Stimulated activated CD4-positive, alpha-beta T cell treated with anti-CD3 and anti-CD28 coated beads, Interleukin-4, amount 100 ng/mL, for 1 hour (primary cell): Measurements from ENCODE around the gene MTOR.
"Not testable (repeated sequence)": the region's sequence is repeated elsewhere in the genome, so short reads cannot be mapped to it uniquely, and the experiment has no call there.

ENCODE experiments used
- DNase-seq: peaks from one replicate; pipeline ENCODE4 v3.0.0-alpha.2; 2020

The MTOR gene

DNA sequence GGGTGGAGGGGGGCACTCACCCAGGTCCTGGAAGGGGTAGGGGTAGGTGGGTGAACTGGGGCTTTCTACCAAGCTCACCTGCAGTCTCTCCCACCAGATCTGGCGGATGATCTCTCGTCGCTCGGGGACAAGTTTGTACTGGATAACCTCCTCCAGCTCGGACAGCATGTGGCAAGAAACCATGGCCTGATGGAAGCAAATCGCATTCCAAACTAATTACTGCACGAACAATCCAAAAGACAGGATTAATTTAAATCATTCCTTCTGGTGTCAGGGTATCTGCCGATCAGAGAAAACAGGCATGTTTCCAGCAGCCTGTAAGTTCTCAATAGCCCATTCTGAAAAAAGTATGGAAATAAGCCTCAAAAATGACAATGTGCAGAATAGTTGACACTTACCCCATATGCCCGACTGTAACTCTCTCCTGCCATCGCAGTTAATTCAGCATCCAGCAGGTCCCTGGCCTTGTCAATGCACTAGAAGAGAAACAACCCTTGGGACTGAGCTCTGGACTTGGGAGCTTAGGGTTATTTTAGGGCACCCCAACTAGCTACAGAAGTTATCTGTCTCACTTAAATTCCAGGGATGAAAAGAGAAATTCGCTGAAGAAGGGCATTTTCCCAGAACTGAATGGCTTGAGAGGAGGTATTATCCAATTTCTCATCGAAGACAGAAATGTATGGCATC is 117.6 kb downstream of the MTOR start:
- no peak for DNase-seq

DNA sequence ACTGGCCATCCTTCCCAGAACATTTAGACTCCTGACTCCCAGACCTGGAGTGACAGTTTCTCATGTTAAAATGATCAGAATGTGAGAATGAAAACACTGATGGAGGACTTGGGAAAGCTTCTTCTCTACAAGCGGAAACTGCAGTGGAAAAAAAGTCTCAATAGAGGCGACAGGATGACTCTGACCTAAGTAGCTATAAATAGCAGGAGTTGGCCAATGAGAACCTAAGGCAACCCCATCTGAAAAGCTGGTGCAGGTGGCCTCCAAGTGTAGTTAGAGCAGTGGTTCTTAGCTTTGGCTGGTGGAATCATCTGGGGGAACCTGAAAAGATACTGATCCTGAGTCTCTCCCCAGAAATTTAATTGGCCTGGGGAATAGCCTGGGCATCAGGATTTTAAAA is 118.4 kb downstream of the MTOR start:
- DNase-seq, result no peak

DNA sequence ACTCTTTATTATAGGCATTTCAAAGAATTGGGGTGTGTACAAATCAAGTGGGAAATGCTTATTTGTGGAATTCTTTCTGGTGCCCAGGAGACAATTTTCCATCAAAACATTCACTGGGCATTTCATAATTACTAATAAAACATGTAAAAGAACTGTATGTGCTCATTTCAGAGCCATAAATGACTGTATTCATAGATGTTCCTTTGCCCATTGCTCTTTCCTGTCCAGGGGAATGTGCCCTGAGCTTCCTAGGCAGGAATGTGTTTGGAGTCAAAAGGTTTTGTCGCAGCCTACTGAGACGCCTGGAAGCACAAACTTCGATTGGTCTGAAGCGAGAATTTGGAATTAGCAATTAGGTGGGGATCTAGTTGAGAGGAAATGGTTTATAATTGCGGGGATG is 119.0 kb downstream of the MTOR start:
- DNase-seq, result no peak

DNA sequence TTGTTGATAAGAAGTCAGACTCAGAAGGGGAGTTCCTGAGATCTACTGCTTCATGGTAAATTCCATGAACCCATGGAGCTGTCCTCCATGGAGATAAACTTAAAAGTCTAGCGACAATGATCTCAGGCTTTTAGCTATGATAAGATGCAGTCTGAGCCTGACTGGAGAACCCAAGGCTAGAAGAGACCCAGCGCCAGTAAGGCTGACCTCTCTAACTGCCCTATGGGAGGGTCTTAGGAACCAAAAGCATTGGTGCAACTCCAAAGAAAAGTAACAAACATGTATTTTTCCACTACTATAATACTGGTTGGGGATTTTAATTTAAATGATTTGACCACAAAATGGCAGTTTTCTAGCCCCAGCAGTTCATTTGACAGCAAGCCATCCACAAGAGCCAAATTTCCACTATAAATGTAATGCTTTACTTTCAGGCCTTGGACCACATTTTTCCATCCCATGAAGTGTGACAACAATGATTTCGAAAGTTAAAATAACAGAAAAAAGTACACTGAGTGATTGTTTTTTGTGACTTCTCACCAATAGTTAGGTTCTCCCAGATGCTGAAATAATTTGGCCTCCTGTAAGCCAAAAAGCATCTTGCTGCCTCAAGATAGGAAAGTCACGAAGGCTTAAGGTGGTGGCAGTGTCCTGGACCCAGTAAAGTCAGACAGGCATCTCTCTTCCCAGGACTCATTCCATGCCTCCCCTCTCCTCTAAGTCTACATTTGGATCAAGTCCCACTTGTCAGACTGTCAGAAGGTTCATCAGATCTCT is 119.5 kb downstream of the MTOR start:
- no peak for DNase-seq

DNA sequence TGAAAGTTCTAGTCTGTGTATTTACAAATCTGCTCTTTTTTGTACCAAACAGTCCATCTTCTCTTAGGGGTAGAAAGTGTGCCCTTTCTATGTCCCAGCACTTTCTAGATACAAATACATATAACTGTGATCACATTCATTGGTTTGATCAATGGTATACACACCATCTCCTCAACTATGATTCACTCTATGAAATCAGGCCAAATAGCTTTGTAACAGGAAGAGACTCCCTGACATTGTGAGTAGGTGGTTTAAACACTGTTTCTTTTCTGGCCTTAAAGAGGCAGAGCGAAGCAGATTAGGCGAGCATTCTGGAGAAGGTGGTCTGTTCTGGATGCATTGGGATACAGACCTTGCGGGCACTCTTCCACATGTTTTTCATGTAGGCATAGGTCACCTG is 123.4 kb downstream of the MTOR start:
- no peak for DNase-seq

DNA sequence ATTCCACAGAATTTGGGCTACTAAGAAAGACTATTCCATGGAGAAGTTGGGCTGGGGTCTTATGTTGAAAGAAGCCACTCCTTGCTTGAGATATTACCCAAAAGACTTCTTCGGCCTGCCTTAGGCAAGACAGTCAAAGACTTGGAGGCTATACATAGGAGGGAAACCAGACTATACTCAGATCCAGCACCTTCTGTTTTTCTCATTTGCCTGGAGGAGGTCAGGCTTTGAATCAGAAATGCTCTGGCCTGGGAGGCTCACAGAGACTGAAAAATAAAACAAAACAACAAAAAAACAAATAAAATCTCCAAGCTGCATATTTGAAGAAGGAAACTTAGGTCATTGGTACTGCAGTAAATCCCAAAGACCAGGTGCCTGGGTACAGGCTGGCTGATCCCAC is 124.3 kb downstream of the MTOR start:
- DNase-seq, result no peak

DNA sequence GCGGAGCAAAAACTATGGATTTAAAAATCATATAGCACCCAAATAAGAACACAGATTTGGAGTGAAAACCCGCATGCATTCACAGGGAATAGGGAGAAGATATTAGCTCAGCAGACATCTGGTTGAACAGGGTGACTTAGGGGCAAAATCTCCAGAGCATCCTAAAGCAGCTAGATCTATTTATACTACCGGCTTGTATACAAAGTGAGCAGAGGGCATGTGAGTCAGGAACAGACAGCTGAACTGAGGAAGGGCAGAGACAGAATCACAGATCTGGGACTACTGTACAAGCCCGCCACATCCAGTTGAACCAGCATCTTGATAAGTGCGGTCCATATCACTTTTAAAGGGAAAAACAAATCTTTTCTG is 127.5 kb downstream of the MTOR start:
- DNase-seq, result no peak

DNA sequence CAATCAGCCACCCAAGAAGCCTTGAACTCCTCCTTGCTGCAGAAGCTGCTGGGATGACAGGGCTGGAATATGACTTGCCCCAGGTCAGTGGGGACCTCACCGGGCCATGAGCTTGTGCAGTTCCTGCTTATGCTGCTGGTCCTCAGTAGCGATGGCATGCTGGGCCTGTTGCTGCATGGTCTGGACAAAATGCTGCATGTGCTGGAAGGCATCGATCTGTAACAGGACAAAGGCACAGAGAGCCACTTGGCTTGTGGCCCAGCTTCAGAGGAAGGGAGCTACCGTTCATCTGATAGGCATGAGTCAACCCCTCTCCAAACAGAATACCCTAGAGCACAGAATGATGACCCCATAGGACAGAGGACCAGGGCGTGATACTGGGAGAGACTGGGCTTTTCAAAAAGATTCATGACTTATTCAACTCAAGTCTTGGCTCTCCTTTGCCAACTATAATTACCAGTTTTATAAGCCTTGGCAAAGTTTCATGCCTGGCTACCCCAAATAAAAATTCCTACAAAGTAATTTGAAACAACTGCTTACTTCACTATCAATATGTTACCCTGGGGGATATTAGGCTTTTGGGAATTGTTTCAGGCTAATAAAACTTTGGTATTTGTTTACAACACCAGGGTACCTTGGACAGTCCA is 128.0 kb downstream of the MTOR start:
- no peak for DNase-seq

DNA sequence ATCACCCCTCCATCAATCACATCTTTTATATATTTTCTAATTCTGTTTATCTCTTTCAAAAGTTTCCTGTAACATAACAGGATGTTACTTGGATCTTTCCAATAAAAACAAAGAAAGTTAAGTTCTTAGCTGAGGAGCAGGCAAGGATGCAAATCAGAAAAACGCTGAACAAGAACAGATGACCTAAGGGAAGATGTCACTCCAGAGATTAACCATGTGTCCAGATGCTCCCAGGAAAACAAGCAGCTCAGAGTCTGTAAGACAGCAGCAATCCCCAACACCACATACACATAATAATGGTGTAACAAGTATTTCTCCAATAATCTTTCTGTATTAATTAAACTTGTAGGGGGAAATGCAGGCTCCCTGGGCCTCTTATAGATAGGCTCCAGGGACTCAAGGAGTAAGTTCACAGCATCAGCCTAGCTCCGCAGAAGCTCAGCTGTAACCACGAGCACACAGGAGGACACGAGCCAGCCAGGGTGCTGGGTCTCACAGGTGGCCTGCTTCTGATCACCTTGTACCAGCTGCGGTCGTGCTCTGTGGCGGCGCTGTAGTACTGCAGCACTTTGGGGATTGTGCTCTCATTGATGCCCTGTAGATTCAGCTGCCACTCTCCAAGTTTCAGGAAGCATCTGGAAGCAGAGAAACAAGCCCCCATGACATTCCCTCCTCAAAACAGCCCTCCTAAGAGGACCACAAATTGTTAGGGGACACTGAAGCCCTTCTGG is 129.6 kb downstream of the MTOR start:
- DNase-seq, result no peak

DNA sequence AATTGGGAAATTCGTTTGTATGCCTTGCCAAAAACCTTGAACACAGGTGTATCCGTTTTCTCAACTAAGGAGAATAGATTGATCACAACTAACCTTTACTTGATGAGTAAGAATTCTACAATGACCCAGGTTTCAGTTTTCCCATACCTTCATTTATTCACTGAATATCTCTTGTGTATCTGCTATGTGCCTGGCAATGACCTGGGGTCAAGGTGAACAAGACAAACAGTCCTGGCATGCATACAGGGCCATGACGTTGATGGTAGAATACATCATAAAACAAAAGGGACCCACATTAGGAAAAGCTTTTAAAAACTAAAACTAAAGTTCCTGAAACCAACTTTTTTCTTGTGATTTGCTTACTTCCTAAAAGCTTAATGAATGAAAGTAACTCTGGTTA is 130.5 kb downstream of the MTOR start:
- DNase-seq, result no peak

DNA sequence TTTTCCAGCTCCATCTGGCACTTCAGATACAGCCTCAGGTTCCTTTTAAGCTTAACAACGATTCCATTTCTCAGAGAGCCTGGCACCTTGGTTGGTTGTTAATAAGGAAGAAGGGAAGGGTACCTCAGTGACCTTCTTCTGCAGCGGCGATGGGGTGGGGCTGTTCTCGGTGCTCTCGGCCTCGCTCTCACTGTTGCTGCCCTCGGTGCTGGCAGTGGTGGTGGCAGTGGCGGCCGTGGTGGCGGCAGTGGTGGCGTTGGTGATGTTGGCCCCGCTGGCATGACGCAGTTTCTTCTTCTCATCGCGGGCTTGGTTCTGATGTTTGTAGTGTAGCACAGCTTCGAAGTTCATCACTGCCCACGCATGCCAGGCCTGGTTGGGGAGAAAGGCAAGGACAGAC is 131.9 kb downstream of the MTOR start:
- no peak for DNase-seq

DNA sequence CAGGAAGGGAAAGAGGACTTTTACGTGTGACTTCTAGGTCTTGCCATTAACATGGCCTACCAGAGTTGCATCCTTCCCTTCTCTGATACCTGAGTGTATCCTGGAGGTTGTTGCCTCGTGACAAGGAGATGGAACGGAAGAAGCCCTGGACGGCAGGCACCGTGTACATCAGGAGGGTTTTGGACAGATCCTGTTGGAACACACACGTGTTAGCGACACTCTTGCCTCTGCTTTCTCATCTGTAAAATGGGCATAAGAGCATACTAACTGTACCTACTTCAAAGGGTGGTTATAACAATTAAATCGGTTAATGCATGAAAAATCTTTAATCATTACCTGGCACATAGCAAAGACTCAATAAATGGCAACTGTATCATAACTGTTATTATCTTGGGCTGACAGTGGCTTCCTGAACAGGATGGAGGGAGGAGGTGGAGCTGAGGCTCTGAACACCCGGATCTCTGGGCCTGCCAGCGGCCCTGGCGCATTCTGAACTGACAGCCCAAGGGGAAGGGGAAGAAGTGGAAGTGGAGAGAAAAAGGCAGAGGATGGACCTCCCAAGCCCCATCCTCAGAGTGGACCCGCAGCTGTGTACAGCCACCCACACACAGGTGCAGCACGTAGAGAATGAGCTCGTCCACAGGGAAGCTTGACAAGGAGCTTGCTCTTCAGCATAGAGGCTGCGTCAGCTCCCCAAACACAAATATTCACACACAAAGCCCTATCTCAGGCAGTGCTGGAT is 132.5 kb downstream of the MTOR start:
- no peak for DNase-seq

DNA sequence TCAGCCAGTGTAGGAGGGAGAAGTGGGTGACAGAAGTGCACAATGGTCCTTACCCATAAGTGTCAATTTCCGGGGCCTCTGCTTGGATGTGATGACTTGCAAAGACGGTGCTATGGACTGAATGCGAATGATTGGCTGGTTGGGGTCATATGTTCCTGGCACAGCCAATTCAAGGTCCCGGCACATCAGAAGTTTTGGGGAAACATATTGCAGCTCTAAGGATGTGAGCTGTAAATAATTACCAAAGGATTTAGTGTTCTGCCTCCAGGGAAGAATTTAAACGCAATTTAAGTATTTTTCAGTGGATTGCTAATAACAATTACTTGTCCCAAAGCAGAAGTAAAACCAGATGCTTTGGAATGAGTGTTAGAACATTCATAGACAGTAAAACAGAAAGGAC is 135.8 kb downstream of the MTOR start:
- DNase-seq, result no peak

DNA sequence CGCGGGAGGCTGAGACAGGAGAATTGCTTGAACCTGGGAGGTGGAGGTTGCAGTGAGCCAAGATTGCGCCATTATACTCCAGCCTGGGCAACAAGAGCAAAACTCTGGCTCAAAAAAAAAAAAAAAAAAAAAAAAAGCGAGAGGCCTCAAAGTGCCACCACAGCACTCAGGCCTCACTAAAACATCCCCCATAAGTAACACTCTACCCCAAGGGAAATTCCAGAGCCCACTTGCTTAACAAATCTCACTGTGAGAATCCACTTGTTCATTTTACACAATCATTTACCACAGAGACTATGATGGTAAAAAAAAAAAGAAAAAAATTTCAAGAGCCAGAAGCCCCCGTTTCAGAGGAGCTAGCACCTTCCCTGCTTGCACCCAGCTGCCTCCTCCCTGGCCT is 136.4 kb downstream of the MTOR start:
- no peak for DNase-seq

DNA sequence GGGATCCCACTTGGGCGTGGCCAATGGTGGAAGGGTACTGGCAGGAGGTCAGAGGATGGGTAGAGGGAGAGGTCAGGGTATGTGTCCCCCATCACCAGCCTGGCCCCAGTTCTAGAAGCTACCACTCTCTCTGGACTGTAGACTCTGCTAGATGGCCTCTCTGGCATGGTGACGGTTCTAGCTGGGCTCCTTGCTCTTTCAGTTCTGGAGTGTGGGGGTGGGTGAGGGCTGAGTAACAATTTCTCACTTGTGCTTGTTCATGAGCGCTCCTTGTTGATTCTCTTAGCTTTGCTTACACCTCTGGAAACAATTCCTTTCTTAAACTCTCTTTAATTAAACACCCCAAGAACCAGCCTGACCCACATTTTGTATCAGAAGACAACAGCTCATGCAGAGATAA is 137.4 kb downstream of the MTOR start:
- no peak for DNase-seq

DNA sequence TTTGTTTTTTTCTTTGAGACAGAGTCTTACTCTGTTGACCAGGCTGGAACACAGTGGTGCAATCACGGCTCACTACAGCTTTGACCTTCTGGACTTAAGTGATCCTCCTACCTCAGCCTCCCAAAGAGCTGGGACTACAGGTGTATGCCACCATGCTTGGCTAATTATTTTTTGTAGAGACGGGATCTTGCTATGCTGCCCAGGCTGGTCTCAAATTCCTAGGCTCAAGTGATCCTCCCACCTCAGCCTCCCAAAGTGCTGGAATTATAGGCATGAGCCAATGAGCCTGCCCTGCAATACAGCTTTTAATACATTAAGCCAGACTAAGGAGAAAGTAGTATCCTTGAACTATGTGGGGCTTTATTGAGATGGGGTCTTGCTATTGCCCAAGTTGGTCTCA is 146.0 kb downstream of the MTOR start:
- no peak for DNase-seq

DNA sequence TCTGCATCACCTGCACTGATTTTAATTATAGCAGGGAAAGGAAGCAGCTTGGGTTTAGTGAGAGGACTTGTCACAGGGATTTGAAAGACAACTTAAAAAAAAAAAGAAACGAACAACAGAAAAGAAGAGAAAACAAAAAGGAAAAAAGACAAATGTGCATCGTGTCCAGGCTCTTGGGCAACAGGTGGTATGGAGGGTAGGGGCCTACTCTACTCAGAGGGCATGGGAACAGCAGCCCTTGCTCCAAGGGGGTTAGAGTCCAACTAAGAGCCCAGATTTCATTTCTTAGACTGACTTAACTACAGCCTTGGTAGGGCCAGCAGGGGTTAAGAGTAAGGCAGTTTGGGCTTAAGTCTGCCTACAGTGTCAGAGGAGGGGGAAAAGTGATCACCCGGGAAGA is 147.4 kb downstream of the MTOR start:
- no peak for DNase-seq

DNA sequence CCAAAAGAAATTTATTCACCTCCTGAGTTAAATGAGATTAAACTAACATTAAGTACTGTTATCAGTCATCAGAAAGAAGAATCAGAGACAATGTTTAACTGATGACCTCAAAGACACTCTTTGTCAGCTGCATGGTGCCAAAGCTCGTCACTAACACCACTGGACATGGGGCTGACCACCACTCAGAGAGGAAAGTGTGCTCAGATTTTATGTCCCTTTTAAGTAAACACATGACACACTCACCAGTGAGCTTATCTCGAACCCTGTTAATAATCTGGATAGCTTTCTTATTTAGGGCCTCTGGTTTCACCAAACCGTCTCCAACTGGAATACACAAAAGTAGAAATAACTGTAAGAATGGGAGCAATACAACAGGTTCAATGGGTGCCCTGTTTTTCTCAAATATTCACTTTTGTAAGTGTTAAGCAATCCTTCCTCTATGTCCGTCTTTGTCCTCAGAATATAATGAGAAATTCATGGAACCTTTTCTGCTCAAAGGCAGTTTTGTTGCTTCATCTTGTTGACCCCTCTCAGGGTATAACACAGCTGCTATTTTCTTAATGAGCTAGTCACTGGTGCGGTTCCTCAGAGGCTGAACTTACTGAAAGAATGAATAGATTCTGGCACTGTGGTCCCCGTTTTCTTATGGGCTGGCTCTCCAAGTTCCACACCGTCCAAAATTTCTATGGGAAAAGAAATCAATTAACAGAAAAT is 153.1 kb downstream of the MTOR start:
- no peak for DNase-seq

DNA sequence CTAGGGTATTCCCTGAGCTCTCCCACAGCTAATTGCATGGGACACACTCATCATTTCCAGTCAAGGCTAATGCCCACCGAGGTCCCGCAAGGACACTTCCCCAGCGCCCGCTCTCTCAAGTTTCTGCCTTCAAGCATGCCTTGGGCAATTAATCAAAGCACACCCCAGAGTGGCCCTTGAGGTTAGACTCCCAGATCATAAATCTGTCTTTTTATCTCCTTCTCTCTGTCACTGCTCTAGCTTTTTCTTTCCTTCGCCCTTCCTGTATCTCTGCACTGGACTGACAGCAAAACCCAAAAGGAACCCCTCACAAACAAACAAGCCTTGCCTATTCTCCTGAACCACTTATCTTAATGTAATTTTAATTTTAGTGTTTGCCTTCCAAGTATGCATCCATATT is 154.8 kb downstream of the MTOR start:
- no peak for DNase-seq

DNA sequence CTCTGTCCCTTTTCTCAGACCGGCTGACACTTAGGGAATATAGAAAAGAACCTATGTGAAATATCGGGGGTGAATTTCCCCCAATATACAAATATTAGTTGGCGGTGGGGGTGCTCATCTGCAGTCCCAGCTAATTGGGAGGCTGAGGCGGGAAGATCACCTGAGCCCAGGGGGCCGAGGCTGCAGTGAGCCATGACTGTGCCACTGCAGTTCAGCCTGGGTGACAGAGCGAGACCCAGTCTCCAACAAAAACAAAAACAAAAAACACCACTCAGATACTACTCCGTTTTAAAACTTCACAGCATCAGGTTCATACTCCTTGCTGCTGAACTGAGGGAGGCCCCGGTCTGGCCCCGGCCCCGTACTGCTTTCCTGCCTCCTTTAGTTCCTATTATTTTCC is 156.8 kb downstream of the MTOR start:
- DNase-seq, result no peak

DNA sequence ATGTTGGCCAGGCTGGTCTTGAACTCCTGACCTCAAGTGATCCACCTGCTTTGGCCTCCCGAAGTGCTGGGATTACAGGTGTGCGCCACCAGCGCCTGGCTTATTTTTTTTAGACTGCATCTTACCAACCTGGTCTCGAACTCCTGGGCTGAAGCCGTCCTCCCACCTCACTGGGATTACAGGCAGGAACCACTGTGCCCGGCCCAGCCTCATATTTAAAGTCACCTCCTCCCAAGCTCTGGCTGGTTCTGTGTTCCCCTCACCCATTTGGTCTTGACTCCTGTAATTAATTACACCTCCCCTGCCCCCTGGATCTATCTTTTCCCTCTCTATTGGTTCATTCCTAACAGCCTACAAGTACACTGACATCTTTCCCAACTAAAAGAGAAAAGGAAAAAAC is 161.0 kb downstream of the MTOR start:
- DNase-seq, result no peak

DNA sequence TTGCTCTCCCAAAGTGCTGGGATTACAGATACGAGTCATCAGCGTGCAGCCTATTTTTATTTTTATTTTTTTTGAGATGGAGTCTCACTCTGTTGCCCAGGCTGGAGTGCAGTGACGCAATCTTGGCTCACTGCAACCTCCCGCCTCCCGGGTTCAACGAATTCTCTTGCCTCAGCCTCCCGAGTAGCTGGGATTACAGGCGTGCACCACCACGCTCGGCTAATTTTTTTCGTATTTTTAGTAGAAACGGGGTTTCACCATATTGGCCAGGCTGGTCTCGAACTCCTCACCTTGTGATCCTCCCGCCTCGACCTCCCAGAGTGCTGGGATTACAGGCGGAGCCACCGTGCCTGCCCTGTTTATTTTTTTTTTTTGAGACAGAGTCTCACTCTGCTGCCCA is 161.5 kb downstream of the MTOR start:
- not testable (repeated sequence) for DNase-seq
